ES-I3 (cell line): Measurements from ENCODE around the gene MMD2.

Source experiments
- H3K36me3 ChIP-seq: 2 replicates; pipeline ENCODE4 v1.6.1; 2013; ENCODE audit warnings: mild to moderate bottlenecking, low read length, control low read depth, moderate library complexity; ENCODE audit not compliant: insufficient read depth
- H3K4me1 ChIP-seq: 2 replicates; pipeline ENCODE4 v1.6.1; 2013; ENCODE audit warnings: mild to moderate bottlenecking, control low read depth, low read length; ENCODE audit not compliant: insufficient read depth
- H3K9ac ChIP-seq: 2 replicates; pipeline ENCODE4 v1.6.1; 2013; ENCODE audit warnings: low read depth, mild to moderate bottlenecking, low read length, moderate library complexity
- H3K9me3 ChIP-seq: 2 replicates; pipeline ENCODE4 v1.6.1; 2013; ENCODE audit warnings: mild to moderate bottlenecking, low read length, moderate library complexity; ENCODE audit not compliant: control insufficient read depth, insufficient read depth

MMD2 gene

DNA sequence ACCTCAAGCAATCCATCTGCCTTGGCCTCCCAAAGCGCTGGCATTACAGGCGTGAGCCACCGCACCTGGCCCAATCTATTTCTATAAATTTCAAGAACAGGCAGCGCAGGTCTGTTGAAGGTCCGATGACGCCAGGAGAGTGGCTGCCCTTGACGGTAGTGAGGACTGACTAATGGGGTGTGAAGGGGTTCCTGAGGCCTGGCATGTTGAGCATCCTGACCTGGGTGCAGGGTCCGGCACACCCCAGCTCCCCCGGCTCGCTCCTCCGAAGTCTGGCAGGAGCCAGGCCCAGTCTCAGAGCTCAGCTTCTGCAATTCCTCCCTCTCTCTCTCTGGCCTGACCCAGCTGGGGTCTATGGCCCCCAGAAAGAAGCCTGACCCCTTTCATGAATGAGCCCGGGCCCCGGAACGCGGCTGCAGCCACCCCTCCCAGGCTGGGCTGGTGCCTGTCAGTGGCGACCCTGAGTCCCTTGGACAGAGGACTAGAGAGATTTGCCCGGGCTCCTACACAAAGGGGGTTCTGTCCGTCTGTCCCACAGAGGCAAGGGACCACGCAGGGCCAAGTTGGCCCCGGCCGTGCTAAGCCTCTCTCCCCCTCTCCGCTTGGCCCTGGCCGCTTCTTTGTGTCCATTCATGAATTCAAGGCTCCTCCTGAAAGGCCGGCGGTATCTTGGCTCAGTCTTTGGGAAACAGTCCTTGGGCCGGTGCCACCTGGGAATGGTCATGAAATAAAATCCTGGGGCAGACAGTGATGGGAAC lies 18.8 kb downstream of the MMD2 start:
- no peak overlapping the region for H3K9ac ChIP-seq
- no peaks in the 10 kb centered on the region for H3K4me1 ChIP-seq
- H3K36me3 ChIP-seq = no peaks in the 10 kb centered on the region
- no peaks in the 10 kb centered on the region for H3K9me3 ChIP-seq

GRCh38 chr7:4937411-4937810 lies 21.6 kb downstream of the MMD2 start:
- Histone ChIP-seq H3K9me3 (no peaks in the 10 kb centered on the region), H3K36me3 (no peaks in the 10 kb centered on the region), H3K4me1 (no peaks in the 10 kb centered on the region), H3K9ac (no peak overlapping the region)

GRCh38 chr7:4934419-4935025 lies 24.5 kb downstream of the MMD2 start:
- Histone ChIP-seq H3K9ac (no peak overlapping the region), H3K4me1 (no peaks in the 10 kb centered on the region), H3K36me3 (no peaks in the 10 kb centered on the region), H3K9me3 (no peaks in the 10 kb centered on the region)

DNA sequence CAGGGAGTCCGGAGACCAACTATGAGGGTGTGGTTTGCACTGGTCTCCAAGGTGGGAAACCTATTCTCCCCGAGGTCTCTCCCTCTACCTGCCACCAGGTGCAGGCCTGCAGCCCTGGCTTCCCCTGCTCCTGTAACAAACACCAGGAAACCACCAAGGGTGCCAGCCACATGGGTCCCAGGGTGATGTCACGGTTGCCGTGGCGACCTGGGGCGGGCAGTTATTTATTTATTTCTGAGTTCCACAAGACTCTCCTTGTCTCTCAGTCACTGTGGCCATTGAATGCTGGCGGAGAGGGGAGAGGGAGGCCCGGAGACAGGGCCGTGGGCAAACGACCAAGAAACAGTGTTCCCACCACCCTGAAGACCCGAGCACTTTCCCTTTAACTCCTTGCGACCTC lies 27.0 kb downstream of the MMD2 start:
- Histone ChIP-seq H3K4me1 (no peaks in the 10 kb centered on the region), H3K9ac (no peak overlapping the region), H3K36me3 (no peaks in the 10 kb centered on the region), H3K9me3 (no peaks in the 10 kb centered on the region)

DNA sequence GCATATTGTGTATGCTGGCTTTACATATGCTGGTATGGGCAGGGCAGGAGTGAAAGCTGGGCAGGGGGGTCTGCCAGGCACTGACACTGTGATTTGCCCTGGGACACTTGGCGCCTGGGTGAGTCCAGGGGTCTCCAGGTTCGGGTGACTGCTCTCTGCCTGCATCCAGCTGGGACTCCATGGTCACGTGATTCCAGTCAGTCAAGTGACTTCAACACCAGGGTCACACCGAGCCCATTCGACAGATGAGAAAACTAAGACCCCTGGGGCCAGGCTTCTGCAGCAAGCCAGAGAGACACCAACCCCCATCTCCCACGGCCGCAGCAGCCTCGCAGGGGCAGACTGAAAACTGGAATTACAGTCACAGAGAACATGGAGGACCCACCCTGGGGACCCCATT lies 30.0 kb downstream of the MMD2 start:
- no peaks in the 10 kb centered on the region for H3K9me3 ChIP-seq
- no peaks in the 10 kb centered on the region for H3K4me1 ChIP-seq
- H3K9ac ChIP-seq = no peak overlapping the region
- no peaks in the 10 kb centered on the region for H3K36me3 ChIP-seq

- Histone ChIP-seq H3K36me3 (no peaks in the 10 kb centered on the region), H3K9ac (no peak overlapping the region), H3K9me3 (no peaks in the 10 kb centered on the region), H3K4me1 (no peaks in the 10 kb centered on the region)
These were observed 30.5 kb downstream of the MMD2 start for GRCh38 chr7:4928445-4928844.

- Histone ChIP-seq H3K36me3 (no peaks in the 10 kb centered on the region), H3K9me3 (0 out of 2 replicates have a peak, but pooled peaks cover 2% of the 10 kb centered on the region), H3K9ac (no peak overlapping the region), H3K4me1 (no peaks in the 10 kb centered on the region)
These were observed 38.8 kb downstream of the MMD2 start for GRCh38 chr7:4919969-4920766.

- H3K9me3 ChIP-seq = 0 out of 2 replicates have a peak, but pooled peaks cover 2% of the 10 kb centered on the region
- no peak overlapping the region for H3K9ac ChIP-seq
- H3K4me1 ChIP-seq = no peaks in the 10 kb centered on the region
- no peaks in the 10 kb centered on the region for H3K36me3 ChIP-seq
These were observed 42.9 kb downstream of the MMD2 start for GRCh38 chr7:4916113-4916512.

DNA sequence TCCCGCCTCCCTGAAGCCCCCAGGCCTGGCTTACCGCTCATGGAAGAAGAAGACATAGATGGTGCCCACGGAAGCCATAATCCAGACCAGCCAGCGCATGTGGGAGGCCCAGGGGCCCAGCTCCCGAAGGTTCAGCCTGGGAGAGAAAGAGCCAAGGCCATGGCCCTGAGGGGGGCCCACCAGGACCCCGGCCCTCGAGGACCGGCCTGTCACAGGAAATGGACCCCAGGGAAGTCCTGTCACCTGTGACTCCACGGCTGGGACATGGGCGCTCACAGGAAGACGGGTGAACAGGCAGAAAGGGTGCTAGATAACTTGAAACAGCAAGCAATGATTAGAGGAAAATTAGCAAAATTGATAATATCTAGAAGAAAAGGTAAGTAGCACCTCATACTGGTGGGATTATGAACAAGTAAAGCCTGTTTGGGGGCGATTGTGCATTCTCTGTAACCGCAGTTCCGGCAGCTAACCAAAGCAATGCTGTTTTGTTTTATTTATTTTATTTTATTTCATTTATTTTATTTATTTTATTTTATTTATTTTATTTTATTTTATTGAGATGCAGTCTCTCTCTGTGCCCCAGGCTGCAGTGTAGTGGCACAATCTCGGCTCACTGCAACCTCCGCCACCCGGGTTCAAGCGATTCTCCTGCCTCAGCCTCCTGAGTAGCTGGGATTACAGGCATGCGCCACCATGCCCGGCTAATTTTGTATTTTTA lies 47.7 kb downstream of the MMD2 start:
- H3K4me1 ChIP-seq = no peaks in the 10 kb centered on the region
- H3K9me3 ChIP-seq = no peaks in the 10 kb centered on the region
- no peaks in the 10 kb centered on the region for H3K36me3 ChIP-seq
- no peak overlapping the region for H3K9ac ChIP-seq

GRCh38 chr7:4906682-4907081 lies 52.3 kb downstream of the MMD2 start:
- Histone ChIP-seq H3K36me3 (no peaks in the 10 kb centered on the region), H3K9me3 (no peaks in the 10 kb centered on the region), H3K9ac (no peak overlapping the region), H3K4me1 (no peaks in the 10 kb centered on the region)

DNA sequence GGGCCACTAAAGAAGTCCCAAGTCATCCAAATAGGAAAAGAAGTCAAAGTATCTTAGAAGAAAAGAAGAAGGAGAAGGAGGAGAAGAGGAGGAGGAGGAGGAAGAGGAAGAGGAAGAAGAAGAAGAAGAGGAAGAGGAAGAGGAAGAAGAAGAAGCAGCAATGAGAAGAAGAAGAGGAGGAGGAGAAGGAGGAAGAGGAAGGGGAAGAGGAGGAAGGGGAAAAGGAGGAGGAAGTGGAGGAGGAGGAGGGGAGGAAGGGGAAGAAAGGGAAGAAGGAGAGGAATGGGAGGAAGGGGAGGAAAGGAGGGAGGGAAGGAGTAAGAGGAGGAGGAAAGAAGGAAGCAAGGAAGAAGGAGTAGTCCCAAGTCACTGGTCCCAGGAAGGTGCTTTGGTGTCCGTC lies 53.8 kb downstream of the MMD2 start:
- no peak overlapping the region for H3K9ac ChIP-seq
- H3K4me1 ChIP-seq = no peaks in the 10 kb centered on the region
- H3K9me3 ChIP-seq = no peaks in the 10 kb centered on the region
- no peaks in the 10 kb centered on the region for H3K36me3 ChIP-seq

- no peaks in the 10 kb centered on the region for H3K9me3 ChIP-seq
- H3K4me1 ChIP-seq = no peaks in the 10 kb centered on the region
- H3K9ac ChIP-seq = no peak overlapping the region
- no peaks in the 10 kb centered on the region for H3K36me3 ChIP-seq
These were observed 54.6 kb downstream of the MMD2 start for GRCh38 chr7:4904346-4904745.

DNA sequence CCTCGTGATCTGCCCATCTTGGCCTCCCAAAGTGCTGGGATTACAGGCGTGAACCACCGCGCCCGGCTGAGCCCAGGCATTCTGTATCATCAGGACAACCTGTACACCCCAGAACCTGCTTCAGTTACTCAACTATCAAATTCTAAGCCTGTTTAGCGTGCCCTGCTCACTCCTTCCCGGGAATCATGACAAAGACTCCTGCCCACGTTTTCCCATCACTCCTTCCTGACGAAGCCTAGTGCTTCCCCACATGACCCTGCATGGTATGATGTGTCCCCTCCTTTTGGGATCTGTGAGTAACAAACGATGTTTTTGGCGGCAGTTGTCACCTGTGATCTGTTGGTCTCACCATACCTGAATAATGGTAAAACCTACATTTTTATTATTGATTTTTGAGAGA lies 63.2 kb downstream of the MMD2 start:
- no peaks in the 10 kb centered on the region for H3K36me3 ChIP-seq
- no peaks in the 10 kb centered on the region for H3K9me3 ChIP-seq

GRCh38 chr7:4894482-4894881 lies 64.5 kb downstream of the MMD2 start:
- H3K36me3 ChIP-seq = no peaks in the 10 kb centered on the region
- no peaks in the 10 kb centered on the region for H3K9me3 ChIP-seq
- H3K4me1 ChIP-seq = no peaks in the 10 kb centered on the region
- no peak overlapping the region for H3K9ac ChIP-seq

More for the DNA sequence above, 63.2 kb downstream of the MMD2 start:
- Histone ChIP-seq H3K9ac (no peak overlapping the region), H3K4me1 (no peaks in the 10 kb centered on the region)
